HG02970 (cell line): ENCODE measurements around the gene NELFCD.

Source experiments
- ATAC-seq: cut with Tn5 transposase; IDR thresholded peaks from one replicate; pipeline ENCODE4 v1.9.1; 2021; ENCODE audit warnings: mild to moderate bottlenecking, moderate library complexity, moderate number of reproducible peaks; ENCODE audit not compliant: unreplicated experiment, low FRiP score

The NELFCD gene

GRCh38 chr20:59042796-59043631 lies 62.0 kb downstream of the NELFCD start:
- ATAC-seq: peak; percentile 90

GRCh38 chr20:59043698-59044097 lies 62.6 kb downstream of the NELFCD start:
- no peak for ATAC-seq

- no peak for ATAC-seq
These were observed 63.2 kb downstream of the NELFCD start for GRCh38 chr20:59044295-59044694.
